NCI-H748 (cell line): ENCODE results near the gene ZMYND11.
"Not testable (repeated sequence)": the region's sequence is repeated elsewhere in the genome, so short reads cannot be mapped to it uniquely, and the experiment has no call there.

Experiments
- DNase-seq: peaks from one replicate; lab custom pipeline; 2025; ENCODE audit not compliant: unreplicated experiment; lab: John Stamatoyannopoulos, UW

ZMYND11 gene

DNA sequence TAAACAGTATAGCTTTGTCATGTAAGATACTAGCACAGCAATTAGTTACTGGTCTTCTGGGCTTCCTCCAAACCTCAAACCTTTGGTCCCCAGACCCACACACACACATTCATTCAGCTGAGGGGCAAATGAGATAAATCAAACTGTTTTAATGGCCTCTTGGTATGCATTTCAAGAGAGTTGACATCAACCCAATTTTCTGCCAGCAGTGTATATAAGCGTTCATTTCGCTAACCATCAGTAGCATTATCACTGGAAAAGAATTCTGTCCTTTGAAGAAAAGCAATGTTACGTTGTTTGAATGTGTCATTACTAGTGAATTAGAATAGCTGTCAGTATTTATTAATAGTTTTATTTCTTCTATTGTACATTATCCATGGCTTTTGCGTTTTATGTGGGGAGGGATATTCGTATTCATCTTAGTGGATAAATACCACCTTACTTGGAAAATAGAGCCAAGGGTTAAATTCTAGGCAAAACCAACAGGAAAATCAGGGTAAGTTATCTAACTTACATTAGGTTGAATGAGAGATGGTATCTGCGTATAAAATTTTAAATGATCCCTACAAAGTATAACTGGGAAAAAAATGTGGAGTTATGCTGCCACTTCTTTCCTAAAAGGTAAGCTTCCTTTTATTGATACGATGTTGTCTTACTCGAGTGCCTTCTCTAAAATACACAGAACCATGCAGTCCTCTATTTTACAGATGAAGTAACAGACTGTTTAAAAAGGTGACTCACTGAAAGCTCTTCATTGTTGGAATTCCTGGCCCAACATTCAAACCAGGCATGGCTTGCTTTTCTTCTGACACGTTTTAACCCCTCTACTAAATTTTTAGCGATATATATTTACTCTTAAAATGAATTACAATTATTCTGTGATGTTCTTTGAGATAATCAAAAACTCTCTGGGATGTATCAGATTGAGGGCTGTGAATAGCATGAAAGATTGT lies 2.0 kb upstream of the ZMYND11 start:
- DNase-seq, result no peak

DNA sequence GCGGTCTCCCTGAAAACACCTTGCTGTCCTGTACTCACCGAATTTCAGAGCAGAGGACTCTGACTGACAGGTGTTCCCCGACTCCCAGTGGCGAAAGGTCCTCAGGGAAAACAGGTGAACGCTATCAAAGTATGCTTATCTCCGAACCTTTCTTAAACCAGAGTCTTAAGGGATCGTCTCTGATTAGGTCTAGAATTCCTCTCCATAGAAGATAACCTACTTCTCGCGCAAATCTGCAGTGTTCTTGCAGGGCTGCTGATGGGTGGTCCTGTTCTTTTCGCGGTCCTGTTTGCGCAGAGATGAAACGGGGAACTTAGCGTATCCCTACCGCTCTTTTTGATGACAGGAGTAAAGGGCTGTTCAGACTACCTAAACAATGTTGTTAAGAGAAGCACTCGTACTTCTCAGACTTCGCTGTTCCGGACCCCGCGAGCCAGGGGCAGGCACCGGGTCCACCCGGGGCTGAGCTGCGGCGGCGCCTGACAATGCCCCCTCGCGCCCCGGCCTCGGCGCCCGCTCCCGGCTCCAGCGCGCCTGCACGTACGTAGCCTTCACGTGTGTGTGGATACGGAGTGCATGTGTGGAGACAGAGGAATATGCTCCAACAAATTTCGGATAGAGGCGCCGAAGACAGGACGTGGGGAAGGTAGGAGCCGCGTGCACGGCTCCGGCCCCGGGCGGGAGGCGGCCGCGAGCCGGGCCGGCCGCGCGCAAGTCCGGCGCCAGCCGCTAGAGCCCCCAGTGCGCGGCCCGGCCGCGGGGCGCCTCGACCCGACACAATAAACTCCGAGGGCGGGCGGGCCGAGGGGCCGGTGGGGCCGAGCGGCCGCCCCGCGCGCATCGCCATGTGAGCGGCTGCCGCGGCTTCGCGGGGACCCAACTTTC lies 766 bp upstream of the ZMYND11 start:
- DNase-seq, result peak; percentile 48

DNA sequence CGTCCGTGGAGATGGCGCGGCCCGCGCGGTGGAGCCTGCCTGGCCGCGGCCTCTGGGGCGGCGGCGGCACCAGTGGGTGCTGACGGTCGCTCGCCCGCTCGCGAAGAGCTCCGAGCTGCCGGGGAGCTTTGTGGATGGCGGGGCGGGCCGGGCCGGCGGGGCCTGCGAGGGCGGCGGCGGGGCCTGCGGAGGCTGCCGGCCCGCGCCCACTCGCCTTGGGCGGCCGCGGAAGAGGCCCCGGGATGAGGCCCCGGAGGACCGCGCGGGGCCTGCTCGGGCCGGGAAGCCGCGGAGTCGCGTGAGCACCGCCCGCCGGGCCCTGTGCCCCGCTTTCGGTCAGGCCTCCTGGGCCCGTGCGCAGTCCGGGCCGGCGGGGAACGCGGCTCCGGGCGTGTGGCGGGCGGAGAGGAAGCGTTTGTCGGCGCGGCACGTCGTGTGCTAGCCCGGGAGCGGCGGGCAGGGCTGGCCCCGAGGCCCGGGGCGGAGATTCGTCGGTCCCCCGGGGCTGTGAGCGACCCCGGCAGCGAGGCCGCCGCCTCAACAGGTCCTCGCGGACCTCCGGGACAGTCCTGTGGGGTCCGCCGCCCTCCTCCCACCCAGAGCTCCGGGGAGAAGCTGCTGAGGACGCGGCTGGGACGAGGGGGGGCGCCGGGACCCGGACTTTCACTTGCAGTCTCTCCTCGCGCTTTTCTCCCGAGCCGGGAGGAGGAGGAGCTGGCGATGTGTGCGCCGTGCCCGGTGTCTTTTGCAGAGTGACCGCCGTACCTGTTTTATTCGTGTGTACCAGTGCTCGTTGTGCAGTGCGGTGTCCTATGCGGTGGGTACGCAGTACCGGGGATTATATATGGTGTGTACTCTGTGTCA lies 578 bp downstream of the ZMYND11 start:
- DNase-seq, result peak; percentile 70

DNA sequence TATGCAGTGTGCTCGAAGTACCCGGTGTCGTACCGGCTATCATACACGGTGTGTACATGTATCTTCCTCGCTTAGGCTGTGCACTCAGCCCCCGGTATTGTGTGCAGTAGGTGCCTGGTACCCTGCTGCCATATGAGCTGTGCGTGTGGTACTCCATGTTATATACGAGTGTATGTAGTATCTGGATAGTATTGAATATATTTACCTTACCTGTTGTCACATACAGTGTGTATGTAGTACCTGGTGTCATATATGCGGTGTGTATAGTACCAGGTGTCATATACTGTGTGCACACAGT lies 1.2 kb downstream of the ZMYND11 start:
- peak; percentile 70 for DNase-seq

DNA sequence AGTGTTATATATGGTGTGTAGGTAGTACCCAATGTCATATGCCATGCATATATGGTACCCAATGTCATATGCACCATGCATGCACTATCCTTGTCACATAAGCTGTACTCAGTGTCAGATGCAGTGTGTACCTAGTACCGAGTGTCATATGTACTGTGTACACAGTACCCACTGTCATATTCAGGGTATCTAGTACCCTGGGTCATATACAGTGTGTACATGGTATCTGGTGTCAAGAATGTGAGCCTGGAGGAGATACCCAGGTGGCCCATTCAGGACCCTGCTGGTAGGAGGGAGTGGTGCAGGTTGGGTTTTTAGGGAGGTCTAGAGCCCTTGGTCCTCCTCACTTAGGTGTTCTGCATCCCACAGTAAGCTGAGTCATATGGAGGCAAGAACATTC lies 1.8 kb downstream of the ZMYND11 start:
- DNase-seq, result peak; percentile 53

DNA sequence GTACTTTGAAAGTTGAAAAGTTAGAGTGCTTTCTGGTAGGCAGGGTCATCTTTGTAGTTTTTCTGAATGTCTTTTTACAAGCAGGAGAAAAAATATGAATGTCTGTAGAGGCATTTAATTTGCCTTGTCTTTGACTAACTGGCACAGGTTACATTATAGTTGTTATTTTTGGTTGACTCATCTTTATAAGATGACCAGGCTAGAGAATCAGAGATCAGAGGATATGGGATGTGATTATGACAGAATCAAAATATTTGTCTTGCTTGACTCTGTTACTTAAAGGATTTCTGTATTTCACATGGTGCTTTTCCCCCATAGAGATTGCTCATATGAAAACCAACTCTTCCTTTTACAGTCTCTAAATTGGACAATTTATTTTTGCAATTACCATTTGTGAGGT lies 2.4 kb downstream of the ZMYND11 start:
- no peak for DNase-seq

DNA sequence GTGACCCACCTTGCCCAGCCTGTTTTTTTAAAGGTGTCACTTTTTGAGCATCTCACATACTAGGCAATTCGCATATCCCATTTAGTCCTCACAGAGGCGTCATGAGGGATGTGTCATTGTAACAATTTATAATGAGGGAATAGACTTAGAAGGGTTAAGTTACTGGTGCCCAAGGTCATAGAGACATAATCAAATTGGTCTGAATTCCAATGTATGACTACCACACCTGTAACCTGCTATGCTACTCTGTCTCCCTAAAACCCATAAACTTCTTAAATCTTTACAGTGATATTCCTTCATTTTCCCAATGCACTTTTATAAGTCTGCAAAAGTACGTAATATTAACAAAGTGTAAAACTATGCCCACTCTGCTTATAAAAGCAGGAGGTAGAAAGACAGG lies 7.1 kb downstream of the ZMYND11 start:
- no peak for DNase-seq

DNA sequence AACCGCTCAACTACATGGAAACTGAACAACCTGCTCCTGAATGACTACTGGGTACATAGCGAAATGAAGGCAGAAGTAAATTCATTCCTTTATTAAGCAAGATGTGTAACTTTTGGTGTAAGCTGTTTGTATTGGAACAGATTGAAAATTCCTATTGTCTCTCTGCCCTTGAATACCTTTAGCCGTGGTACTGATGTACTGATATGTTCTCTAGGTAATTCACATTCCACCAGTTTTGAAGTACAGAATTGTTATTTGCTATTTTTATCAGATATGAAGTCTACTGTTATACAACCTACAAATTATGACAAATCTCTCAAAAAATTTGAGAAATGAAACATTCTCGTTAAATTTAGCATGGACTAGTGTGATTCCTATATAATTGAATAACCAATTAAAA lies 17.7 kb downstream of the ZMYND11 start:
- DNase-seq, result no peak

DNA sequence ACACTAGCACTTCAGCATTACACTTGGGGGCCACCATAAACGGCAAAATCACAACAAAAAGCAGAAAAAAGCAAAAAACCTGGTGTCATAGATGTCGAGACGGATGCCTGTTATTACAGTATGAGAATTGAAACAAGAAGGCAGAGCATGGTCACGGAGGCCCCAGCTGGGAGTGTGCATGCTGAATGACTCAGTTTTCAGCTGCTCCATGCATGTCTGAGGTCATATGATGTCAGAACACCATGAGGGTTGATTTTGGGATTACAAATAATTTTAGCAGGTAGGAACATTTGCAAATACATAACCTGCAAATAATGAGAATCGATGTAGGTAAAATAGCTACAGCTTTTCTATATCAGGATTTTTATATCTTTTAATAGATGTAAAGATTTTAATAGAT lies 19.1 kb downstream of the ZMYND11 start:
- DNase-seq, result no peak

DNA sequence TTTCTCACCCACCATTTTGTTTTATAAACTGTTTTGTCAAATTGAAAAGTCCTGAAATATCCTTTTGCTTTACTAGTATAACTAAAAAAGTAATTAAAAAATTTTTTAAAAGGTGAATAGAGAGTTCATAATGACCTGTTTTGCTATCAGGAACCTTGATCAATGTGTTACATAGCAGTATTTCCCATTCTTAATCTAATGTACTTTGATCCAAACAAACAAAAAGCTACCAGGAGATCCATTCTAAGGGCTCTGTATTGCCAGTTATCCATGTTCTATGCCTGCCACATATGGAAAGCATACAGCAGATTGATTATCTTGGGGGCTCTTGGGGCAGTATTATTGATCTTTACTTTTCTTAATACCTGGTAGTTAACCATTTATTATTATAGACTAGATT lies 32.1 kb downstream of the ZMYND11 start:
- no peak for DNase-seq

DNA sequence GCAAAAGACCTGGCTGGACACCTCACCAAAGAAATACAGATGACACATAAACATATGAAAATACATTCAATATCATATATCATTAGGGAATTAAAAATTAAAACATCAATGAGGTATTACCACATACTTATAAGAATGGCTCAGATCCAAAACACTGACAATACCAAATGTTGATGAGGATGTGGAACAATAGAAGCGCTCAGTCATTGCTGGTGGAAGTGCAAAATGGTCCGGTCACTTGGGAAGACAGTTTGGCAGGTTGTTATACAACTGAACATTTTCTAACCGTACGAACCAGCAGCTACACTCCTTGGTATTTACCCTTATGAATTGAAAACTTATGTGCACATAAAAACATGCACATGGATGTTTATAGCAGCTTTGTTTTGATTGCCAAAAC lies 38.5 kb downstream of the ZMYND11 start:
- DNase-seq, result no peak

DNA sequence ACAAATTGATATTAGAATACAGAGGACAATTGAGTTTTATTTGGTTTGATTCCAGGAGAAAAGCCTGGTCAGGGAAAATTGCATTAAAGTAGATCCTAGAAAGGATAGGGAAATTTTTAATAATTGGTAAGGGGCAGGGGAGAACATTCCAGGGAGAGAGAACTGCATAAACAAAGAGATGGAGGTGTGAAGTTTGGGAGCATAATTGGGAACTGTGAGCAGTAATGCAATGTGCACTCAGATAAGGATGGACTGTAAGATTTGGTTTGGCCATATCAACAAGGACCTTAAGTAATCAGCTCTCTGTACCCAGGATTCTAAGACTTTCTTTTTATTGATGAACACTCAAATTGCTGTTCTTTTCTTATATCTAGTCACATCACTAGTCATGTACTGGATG lies 41.4 kb downstream of the ZMYND11 start:
- DNase-seq, result no peak

DNA sequence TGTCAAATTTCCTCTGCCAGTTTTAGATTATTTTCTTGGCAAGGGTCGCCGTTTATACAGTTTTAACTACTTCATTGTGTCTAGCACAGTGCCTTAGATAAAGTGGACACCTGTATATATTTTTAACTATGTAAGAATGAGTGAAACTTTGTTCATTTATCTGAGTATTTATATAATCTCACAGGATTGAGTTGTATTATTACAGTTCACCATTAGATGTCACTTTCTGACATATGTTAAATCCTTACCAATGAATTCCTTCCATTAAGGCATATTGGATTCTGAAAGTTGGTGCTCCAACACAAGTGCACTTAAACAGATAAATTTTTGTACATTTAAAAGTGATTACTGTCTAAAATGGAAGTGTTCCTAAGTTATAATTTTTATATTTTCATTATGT lies 43.0 kb downstream of the ZMYND11 start:
- peak; percentile 34 for DNase-seq

DNA sequence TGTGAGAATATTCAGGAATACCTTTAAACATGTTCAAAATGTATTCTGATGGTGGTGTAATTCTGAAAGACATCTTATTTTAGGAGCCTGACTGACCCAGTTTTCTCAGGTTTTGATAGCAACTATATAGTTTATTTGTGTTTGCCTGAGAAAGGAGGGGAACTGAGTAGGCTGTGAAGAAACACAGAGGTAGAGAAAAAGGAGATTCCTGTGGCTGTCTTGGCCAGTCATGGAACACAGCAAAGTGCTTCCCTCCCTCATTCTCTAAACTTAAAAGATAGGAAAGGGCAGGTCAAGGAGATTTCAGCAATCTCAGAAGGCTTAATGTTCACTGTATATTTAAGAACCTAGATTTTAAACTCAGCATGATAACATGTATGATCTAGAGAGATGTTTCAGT lies 43.5 kb downstream of the ZMYND11 start:
- DNase-seq, result no peak

DNA sequence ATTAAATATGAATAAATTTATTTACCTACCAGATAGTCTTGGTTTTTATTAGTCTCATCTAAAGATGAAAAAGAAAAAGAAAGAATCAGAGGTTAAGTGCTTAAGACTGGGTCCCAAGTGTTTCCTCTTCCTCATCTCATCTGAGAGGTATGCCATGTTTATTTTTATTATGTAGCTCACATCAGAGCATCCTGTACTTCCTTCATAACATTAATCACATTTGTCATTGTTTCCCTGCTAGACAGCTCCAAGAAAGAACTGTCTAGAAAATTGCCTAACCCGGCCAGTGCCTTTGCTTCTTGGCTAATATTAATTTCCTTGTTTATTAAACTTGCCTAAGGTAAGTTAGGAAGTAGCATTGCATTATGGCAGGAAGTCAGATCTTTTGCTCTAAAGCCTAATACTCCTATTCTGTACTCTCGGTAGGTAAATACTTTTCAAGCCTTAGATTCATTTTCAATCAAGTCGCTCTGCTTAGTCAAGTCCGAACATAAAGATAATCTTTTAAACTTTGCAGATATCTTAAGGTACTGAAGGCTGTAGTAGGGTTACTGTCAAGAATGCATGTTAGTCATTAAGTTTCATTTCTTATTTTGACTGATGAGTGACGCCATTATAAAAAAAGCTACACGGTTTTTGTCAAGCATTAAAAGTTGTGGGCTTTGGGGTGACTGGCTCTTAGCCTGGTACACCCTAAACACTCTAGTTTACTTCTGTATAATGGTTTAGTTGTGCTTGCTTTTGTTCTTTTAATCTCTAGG lies 47.4 kb downstream of the ZMYND11 start:
- DNase-seq, result no peak

DNA sequence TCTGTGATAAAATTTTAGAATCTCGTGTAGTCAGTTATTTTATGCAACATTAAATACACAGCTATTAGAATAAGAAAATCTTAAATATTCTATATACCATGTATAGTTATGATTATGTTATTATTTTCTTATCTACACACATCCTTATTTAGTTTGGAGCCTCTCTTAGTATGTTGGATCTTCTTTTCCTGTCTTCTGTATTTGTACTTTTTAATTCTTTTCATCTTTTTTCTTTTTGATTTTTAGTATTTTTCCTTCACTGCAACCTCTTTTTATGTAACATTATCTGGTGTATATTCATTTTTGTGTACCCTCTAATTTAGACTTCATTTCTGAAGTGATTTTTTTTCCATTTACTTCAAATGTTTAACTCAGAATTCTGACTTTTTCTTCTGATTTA lies 48.9 kb downstream of the ZMYND11 start:
- DNase-seq, result no peak

DNA sequence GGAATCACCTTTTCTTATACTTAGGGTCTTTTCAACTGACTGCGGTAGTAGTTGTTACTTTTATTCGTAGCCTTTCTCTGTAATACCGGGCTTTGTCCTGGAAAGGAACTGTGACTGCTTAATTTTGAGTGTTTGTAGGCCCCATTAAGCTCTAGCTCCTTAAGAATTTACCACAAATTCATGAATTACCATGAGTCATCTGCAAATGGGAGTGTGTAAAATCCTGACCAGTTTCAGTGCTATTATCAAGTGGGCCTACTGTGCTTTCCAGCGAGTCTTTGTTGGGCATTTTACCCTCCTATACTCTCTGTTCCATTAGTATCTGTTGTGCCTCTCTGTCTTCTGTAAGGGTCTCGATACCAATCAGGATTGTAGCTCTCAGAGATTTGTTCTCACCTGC lies 49.7 kb downstream of the ZMYND11 start:
- DNase-seq, result no peak

DNA sequence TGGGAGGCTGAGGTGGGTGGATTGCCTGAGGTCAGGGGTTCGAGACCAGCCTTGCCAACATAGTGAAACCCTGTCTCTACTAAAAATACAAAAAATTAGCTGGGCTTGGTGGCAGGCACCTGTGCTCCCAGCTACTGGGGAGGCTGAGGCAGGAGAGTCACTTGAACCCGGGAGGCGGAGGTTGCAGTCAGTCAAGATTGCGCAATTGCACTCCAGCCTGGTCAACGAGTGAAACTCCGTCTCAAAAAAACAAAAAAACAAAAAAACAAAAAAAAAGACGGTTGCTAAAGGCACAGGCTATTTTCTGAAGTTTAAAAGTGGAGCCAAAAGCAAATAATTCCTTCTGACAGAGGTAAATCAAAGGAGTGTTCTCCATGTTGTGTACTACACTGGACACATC lies 50.3 kb downstream of the ZMYND11 start:
- DNase-seq, result not testable (repeated sequence)

DNA sequence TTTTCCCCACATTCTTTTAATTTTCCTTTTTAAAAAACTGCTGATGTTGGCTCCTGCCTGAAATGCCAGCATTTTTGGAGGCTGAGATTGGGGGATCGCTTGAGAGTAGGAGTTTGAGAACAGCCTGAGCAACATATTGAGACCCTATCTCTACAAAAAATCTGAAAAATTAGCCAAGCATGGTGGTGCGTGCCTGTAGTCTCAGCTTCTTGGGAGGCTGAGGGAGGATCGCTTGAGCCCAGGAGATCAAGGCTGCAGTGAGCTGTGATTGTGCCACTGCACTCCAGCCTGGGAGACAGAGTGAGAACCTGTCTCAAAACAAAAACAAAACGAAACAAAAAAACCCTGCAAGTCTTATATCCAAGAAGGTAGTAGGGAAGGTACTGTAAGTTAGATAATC lies 51.7 kb downstream of the ZMYND11 start:
- no peak for DNase-seq

DNA sequence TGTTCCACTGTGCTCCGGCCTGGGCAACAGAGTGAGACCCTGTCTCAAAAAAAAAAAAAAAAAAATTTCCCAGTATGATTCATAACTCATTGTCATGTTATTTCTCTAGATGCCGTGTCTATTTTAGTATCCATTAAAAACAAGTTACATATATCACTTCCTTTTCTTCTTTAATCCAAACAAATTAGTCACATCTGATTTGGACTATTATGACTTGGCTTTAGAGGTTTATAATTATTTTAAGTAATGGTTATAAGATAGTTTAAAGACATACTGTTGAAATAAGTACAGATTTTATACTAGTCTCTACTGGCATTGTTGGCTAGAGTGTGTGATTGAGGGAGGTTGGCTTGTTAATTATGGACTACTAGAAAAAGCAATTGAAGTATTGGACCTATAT lies 53.3 kb downstream of the ZMYND11 start:
- no peak for DNase-seq

DNA sequence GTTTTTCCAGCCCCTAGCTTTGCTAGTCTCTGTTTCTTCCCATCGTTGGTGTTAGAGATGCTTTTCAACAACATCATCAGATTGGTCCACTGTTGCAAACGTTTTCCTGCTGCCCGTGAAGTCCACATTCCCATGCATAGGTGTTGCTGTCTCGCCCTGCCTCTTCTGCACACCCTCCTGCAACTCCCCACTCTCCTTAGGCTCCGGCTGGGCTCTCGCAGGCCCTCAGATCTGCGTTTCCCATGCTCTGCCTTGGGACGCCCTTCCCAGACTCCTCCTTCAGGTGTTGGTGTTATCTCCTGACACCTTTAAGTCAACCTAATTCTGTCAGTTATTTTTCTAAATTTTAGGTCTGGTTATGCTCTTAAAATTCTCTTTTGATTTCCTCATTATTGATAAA lies 55.0 kb downstream of the ZMYND11 start:
- DNase-seq, result no peak
